GM21717 (cell line): Measurements from ENCODE around the gene NEO1.

ENCODE experiments used
- ATAC-seq: cut with Tn5 transposase; IDR thresholded peaks from one replicate; pipeline ENCODE4 v1.9.1; 2021; ENCODE audit warnings: mild to moderate bottlenecking, moderate library complexity; ENCODE audit not compliant: unreplicated experiment

NEO1 gene

GRCh38 chr15:73028031-73028430 lies 24.2 kb upstream of the NEO1 start:
- ATAC-seq = no peak

- no peak for ATAC-seq
Observed at GRCh38 chr15:73028831-73029451, 23.3 kb upstream of the NEO1 start.

GRCh38 chr15:73030122-73030679 lies 22.1 kb upstream of the NEO1 start:
- ATAC-seq = no peak

- no peak for ATAC-seq
Observed at GRCh38 chr15:73031648-73032047, 20.6 kb upstream of the NEO1 start.

- no peak for ATAC-seq
Observed at GRCh38 chr15:73033611-73034010, 18.7 kb upstream of the NEO1 start.

GRCh38 chr15:73034221-73034620 lies 18.0 kb upstream of the NEO1 start:
- ATAC-seq = no peak

- no peak for ATAC-seq
Observed at GRCh38 chr15:73035221-73035620, 17.0 kb upstream of the NEO1 start.

GRCh38 chr15:73038220-73038619 lies 14.0 kb upstream of the NEO1 start:
- no peak for ATAC-seq

GRCh38 chr15:73046073-73046472 lies 6.2 kb upstream of the NEO1 start:
- ATAC-seq = no peak

- no peak for ATAC-seq
Observed at GRCh38 chr15:73047882-73048281, 4.4 kb upstream of the NEO1 start.

- ATAC-seq = no peak
Observed at GRCh38 chr15:73048624-73049295, 3.5 kb upstream of the NEO1 start.

- ATAC-seq = no peak
Observed at GRCh38 chr15:73049564-73050215, 2.6 kb upstream of the NEO1 start.

GRCh38 chr15:73050561-73051295 lies 1.5 kb upstream of the NEO1 start:
- no peak for ATAC-seq

- peak; percentile 20 for ATAC-seq
Observed at GRCh38 chr15:73051391-73051806, 864 bp upstream of the NEO1 start.

- ATAC-seq = peak; percentile 26
Observed at GRCh38 chr15:73052653-73053397, 562 bp downstream of the NEO1 start.

GRCh38 chr15:73053398-73053723 lies 1.1 kb downstream of the NEO1 start:
- ATAC-seq = no peak

- no peak for ATAC-seq
Observed at GRCh38 chr15:73054417-73054953, 2.2 kb downstream of the NEO1 start.

- ATAC-seq = no peak
Observed at GRCh38 chr15:73056460-73056859, 4.2 kb downstream of the NEO1 start.

- ATAC-seq = no peak
Observed at GRCh38 chr15:73058437-73058836, 6.2 kb downstream of the NEO1 start.

GRCh38 chr15:73065114-73065513 lies 12.9 kb downstream of the NEO1 start:
- no peak for ATAC-seq
